Measurements from ENCODE around the gene ATG101. TPM values are rescaled to one million over a fixed set of nuclear protein-coding genes. Genes with fewer than 3 reads are reported as not detected.

The ATG101 gene
- polyA plus RNA-seq, 1 of the 3 experiments (the other 2 are of a cell fraction): 160 TPM

GRCh38 chr12:52093346-52093745, 23.6 kb downstream of the ATG101 start (continued):
- TF ChIP-seq, protein P1, sequence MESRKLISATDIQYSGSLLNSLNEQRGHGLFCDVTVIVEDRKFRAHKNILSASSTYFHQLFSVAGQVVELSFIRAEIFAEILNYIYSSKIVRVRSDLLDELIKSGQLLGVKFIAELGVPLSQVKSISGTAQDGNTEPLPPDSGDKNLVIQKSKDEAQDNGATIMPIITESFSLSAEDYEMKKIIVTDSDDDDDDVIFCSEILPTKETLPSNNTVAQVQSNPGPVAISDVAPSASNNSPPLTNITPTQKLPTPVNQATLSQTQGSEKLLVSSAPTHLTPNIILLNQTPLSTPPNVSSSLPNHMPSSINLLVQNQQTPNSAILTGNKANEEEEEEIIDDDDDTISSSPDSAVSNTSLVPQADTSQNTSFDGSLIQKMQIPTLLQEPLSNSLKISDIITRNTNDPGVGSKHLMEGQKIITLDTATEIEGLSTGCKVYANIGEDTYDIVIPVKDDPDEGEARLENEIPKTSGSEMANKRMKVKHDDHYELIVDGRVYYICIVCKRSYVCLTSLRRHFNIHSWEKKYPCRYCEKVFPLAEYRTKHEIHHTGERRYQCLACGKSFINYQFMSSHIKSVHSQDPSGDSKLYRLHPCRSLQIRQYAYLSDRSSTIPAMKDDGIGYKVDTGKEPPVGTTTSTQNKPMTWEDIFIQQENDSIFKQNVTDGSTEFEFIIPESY (IDR thresholded peaks at IDR 0.05; ENCODE audit: borderline replicate concordance, low read depth): no peak
- TF ChIP-seq MXI1 (IDR thresholded peaks at IDR 0.05; ENCODE audit: low read depth, low read length) (no peak), RCOR1 (IDR thresholded peaks at IDR 0.05; ENCODE audit: low read length) (no peak), YY1 (IDR thresholded peaks at IDR 0.05; ENCODE audit: low read depth) (no peak), RXRA (IDR thresholded peaks at IDR 0.05; ENCODE audit: borderline replicate concordance, low read depth) (no peak), TCF12 (IDR thresholded peaks at IDR 0.05) (no peak)
- TF ChIP-seq, protein P2, sequence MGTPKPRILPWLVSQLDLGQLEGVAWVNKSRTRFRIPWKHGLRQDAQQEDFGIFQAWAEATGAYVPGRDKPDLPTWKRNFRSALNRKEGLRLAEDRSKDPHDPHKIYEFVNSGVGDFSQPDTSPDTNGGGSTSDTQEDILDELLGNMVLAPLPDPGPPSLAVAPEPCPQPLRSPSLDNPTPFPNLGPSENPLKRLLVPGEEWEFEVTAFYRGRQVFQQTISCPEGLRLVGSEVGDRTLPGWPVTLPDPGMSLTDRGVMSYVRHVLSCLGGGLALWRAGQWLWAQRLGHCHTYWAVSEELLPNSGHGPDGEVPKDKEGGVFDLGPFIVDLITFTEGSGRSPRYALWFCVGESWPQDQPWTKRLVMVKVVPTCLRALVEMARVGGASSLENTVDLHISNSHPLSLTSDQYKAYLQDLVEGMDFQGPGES (IDR thresholded peaks at IDR 0.05; ENCODE audit: low read depth, low read length): no peak

- 57% methylated on average over 15 of the region's 15 CpGs for WGBS (ENCODE audit: low lambda C conversion rate)
- no peak overlapping the region for H3K27ac ChIP-seq (ENCODE audit: low read depth in 2 of 2, low read length in 1 of 2)
- no peaks in the 10 kb centered on the region; a peak in 1 of 4 replicates for H3K4me1 ChIP-seq (ENCODE audit: control insufficient read depth in 1 of 2, insufficient read depth in 2 of 2, low read depth in 1 of 2, low read length in 1 of 2)
- no peaks in the 10 kb centered on the region for H3F3A ChIP-seq (replicated peaks; ENCODE audit: insufficient read depth)
- no peak overlapping the region for H3K9ac ChIP-seq
- H3K27me3 ChIP-seq (ENCODE audit: insufficient read depth): peaks cover 26% of the 10 kb centered on the region
- H3K79me2 ChIP-seq (ENCODE audit: insufficient read depth): no peaks in the 10 kb centered on the region
- TF ChIP-seq ELF1 (IDR thresholded peaks at IDR 0.05) (no peak), RAD21 (IDR thresholded peaks at IDR 0.05; ENCODE audit: low read length) (no peak), FOXJ3 (CRISPR knock-in tag; IDR thresholded peaks at IDR 0.05) (no peak), GABPA (IDR thresholded peaks at IDR 0.05; ENCODE audit: low read depth) (no peak), PBX3 (IDR thresholded peaks at IDR 0.05) (no peak), FOXM1 (IDR thresholded peaks at IDR 0.05; ENCODE audit: low read depth) (no peak), POLR2AphosphoS5 (IDR thresholded peaks at IDR 0.05; ENCODE audit: low read depth, low read length) (no peak), CHD2 (IDR thresholded peaks at IDR 0.05; ENCODE audit: low read length, partially characterized antibody) (no peak), MXI1 (IDR thresholded peaks at IDR 0.05; ENCODE audit: low read depth, low read length) (no peak), MEF2A (IDR thresholded peaks at IDR 0.05; ENCODE audit: borderline replicate concordance, low read depth) (no peak)
- TF ChIP-seq, protein P3, sequence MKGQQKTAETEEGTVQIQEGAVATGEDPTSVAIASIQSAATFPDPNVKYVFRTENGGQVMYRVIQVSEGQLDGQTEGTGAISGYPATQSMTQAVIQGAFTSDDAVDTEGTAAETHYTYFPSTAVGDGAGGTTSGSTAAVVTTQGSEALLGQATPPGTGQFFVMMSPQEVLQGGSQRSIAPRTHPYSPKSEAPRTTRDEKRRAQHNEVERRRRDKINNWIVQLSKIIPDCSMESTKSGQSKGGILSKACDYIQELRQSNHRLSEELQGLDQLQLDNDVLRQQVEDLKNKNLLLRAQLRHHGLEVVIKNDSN (IDR thresholded peaks at IDR 0.05; ENCODE audit: borderline replicate concordance, low read depth): no peak
- TF ChIP-seq, protein P1 (IDR thresholded peaks at IDR 0.05; ENCODE audit: borderline replicate concordance, low read depth): no peak
- TF ChIP-seq, protein P2 (IDR thresholded peaks at IDR 0.05; ENCODE audit: low read depth, low read length): no peak
- H3K4me2 ChIP-seq: no peak overlapping the region
- no peaks in the 10 kb centered on the region for H3K9me3 ChIP-seq
- no peak for DNase-seq
- ChIA-PET CTCF (no interaction called here), POLR2A (no interaction called here)
- no peaks in the 10 kb centered on the region for H4K20me1 ChIP-seq (ENCODE audit: insufficient read depth)
- H2AFZ ChIP-seq (ENCODE audit: low read depth): no peak overlapping the region
- no peaks in the 10 kb centered on the region for H3K36me3 ChIP-seq (replicated peaks in 1 of 2; ENCODE audit: control insufficient read depth in 1 of 2, insufficient read depth in 2 of 2, low read length in 1 of 2)
- H3K4me3 ChIP-seq (ENCODE audit: low read depth in 2 of 2, low read length in 1 of 2): no peak overlapping the region
- no peaks in the 10 kb centered on the region for H3K9me2 ChIP-seq
Observed at GRCh38 chr12:52096332-52097044, 26.7 kb downstream of the ATG101 start.

All from SK-N-SH (cell line).